SK-N-SH (cell line): ENCODE data around the gene MRPS23.

ENCODE experiments used
- CHD2 ChIP-seq: fragments of 150-350 bp; IDR thresholded peaks from 2 replicates; pipeline ENCODE4 v1.6.1; 2018; ENCODE audit warnings: low read length; ENCODE audit not compliant: partially characterized antibody
- EP300 ChIP-seq, 2 experiments: IDR thresholded peaks; 2 replicates each; pipeline versions ENCODE4 v1.4.0 to v1.6.1; 2012; ENCODE audit warnings: borderline replicate concordance in 1 of 2, low read depth in 1 of 2, low read length in 1 of 2
- EZH2phosphoT487 ChIP-seq: fragments of 200-600 bp; sonication (generic); IDR thresholded peaks from 2 replicates; pipeline ENCODE4 v1.6.1; 2017; ENCODE audit warnings: low read depth, mixed run types, mild to moderate bottlenecking, antibody characterized with exemption, moderate library complexity, borderline replicate concordance
- FOXM1 ChIP-seq: IDR thresholded peaks from 2 replicates; pipeline ENCODE4 v1.4.0; 2012; ENCODE audit warnings: low read depth, mild to moderate bottlenecking
- MXI1 ChIP-seq: IDR thresholded peaks from 2 replicates; pipeline ENCODE4 v1.6.1; 2012; ENCODE audit warnings: mild to moderate bottlenecking, low read depth, low read length, improper control_type of control experiment
- RXRA ChIP-seq: IDR thresholded peaks from 2 replicates; pipeline ENCODE4 v1.4.0; 2012; ENCODE audit warnings: low read depth, mild to moderate bottlenecking, borderline replicate concordance
- TAF1 ChIP-seq: IDR thresholded peaks from 2 replicates; pipeline ENCODE4 v1.6.1; 2012; ENCODE audit warnings: low read depth, mild to moderate bottlenecking, low read length, moderate library complexity, borderline replicate concordance
- TCF12 ChIP-seq: IDR thresholded peaks from 2 replicates; pipeline ENCODE4 v1.4.0; 2012
- TF ChIP-seq, protein P1 (sequence below): fragments of 200-600 bp; sonication (generic); IDR thresholded peaks from 2 replicates; pipeline ENCODE4 v1.6.1; 2017; ENCODE audit warnings: antibody characterized with exemption, mild to moderate bottlenecking, moderate library complexity
- TF ChIP-seq, protein P2 (sequence below): IDR thresholded peaks from 2 replicates; pipeline ENCODE4 v1.6.1; 2012; ENCODE audit warnings: mild to moderate bottlenecking, low read depth, low read length, moderate library complexity
- TF ChIP-seq, protein P3 (sequence below): fragments of 150-350 bp; IDR thresholded peaks from 2 replicates; pipeline ENCODE4 v1.6.1; 2017; ENCODE audit warnings: antibody characterized with exemption, low read length, low read depth, borderline replicate concordance

DNA sequence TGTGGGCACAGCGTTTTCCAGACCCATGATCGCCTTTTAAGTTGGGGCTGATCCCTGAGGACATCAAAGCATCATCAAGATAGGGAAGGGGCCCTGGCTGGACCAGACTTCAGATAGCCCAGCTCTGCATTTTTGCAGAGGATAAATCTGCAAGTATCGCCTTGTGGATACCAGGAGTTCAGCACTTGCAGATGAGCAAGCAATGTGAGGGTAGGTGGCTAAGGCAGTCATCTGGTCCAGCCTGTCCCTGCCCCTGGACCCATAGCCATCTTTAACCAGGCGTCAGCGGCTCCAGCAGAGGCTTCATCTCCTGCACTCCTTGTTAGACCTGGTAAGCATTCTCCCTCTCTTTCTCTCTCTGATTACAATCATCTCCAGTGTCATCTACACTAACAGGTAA lies 9.0 kb upstream of the MRPS23 start:
- TF ChIP-seq, protein P1, sequence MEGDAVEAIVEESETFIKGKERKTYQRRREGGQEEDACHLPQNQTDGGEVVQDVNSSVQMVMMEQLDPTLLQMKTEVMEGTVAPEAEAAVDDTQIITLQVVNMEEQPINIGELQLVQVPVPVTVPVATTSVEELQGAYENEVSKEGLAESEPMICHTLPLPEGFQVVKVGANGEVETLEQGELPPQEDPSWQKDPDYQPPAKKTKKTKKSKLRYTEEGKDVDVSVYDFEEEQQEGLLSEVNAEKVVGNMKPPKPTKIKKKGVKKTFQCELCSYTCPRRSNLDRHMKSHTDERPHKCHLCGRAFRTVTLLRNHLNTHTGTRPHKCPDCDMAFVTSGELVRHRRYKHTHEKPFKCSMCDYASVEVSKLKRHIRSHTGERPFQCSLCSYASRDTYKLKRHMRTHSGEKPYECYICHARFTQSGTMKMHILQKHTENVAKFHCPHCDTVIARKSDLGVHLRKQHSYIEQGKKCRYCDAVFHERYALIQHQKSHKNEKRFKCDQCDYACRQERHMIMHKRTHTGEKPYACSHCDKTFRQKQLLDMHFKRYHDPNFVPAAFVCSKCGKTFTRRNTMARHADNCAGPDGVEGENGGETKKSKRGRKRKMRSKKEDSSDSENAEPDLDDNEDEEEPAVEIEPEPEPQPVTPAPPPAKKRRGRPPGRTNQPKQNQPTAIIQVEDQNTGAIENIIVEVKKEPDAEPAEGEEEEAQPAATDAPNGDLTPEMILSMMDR: no peak
- TF ChIP-seq EZH2phosphoT487 (no peak), RXRA (no peak), FOXM1 (no peak), EP300 (IDR thresholded peaks at IDR 0.05; ENCODE audit: borderline replicate concordance in 1 of 2, low read depth in 1 of 2, low read length in 1 of 2) (no peak), TAF1 (no peak), MXI1 (no peak), TCF12 (no peak), CHD2 (no peak)
- TF ChIP-seq, protein P2, sequence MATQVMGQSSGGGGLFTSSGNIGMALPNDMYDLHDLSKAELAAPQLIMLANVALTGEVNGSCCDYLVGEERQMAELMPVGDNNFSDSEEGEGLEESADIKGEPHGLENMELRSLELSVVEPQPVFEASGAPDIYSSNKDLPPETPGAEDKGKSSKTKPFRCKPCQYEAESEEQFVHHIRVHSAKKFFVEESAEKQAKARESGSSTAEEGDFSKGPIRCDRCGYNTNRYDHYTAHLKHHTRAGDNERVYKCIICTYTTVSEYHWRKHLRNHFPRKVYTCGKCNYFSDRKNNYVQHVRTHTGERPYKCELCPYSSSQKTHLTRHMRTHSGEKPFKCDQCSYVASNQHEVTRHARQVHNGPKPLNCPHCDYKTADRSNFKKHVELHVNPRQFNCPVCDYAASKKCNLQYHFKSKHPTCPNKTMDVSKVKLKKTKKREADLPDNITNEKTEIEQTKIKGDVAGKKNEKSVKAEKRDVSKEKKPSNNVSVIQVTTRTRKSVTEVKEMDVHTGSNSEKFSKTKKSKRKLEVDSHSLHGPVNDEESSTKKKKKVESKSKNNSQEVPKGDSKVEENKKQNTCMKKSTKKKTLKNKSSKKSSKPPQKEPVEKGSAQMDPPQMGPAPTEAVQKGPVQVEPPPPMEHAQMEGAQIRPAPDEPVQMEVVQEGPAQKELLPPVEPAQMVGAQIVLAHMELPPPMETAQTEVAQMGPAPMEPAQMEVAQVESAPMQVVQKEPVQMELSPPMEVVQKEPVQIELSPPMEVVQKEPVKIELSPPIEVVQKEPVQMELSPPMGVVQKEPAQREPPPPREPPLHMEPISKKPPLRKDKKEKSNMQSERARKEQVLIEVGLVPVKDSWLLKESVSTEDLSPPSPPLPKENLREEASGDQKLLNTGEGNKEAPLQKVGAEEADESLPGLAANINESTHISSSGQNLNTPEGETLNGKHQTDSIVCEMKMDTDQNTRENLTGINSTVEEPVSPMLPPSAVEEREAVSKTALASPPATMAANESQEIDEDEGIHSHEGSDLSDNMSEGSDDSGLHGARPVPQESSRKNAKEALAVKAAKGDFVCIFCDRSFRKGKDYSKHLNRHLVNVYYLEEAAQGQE: no peak
- TF ChIP-seq, protein P3, sequence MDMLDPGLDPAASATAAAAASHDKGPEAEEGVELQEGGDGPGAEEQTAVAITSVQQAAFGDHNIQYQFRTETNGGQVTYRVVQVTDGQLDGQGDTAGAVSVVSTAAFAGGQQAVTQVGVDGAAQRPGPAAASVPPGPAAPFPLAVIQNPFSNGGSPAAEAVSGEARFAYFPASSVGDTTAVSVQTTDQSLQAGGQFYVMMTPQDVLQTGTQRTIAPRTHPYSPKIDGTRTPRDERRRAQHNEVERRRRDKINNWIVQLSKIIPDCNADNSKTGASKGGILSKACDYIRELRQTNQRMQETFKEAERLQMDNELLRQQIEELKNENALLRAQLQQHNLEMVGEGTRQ: no peak
